GM23338 (cell line): ENCODE measurements around the gene ENTPD8. TPM values are rescaled to one million over a fixed set of nuclear protein-coding genes. Genes with fewer than 3 reads are reported as not detected.

Source experiments
- ATAC-seq: fragments of 200-7000 bp; cut with Tn5 transposase; 3 replicates; pipeline ENCODE4 v1.9.1; 2020
- DNase-seq: peaks from one replicate; pipeline ENCODE4 v3.0.0-alpha.2; 2015; ENCODE audit warnings: low spot score
- H2AFZ ChIP-seq: fragments of 200-600 bp; sonication (generic); 2 replicates; pipeline ENCODE4 v1.8.0; 2016; ENCODE audit warnings: antibody characterized with exemption, mild to moderate bottlenecking, moderate library complexity
- H3F3A ChIP-seq: fragments of 200-600 bp; sonication (generic); replicated peaks from 2 replicates; pipeline ENCODE4 v1.8.0; 2017; ENCODE audit warnings: antibody characterized with exemption, mixed run types, low read depth
- H3K27ac ChIP-seq: fragments of 200-600 bp; sonication (generic); 2 replicates; pipeline ENCODE4 v1.6.1; 2016; ENCODE audit warnings: low read depth
- H3K27me3 ChIP-seq: fragments of 200-600 bp; sonication (generic); 2 replicates; pipeline ENCODE4 v1.8.0; 2016; ENCODE audit warnings: mild to moderate bottlenecking, mixed run types, moderate library complexity; ENCODE audit not compliant: insufficient read depth
- H3K36me3 ChIP-seq: fragments of 200-600 bp; sonication (generic); 2 replicates; pipeline ENCODE4 v1.8.0; 2016; ENCODE audit warnings: mild to moderate bottlenecking; ENCODE audit not compliant: insufficient read depth
- H3K4me1 ChIP-seq: fragments of 200-600 bp; sonication (generic); 2 replicates; pipeline ENCODE4 v1.8.0; 2016; ENCODE audit warnings: mild to moderate bottlenecking, moderate library complexity; ENCODE audit not compliant: insufficient read depth
- H3K4me2 ChIP-seq: fragments of 200-600 bp; sonication (generic); 2 replicates; pipeline ENCODE4 v1.7.1; 2017; ENCODE audit warnings: mixed run types
- H3K4me3 ChIP-seq: fragments of 200-600 bp; sonication (generic); 2 replicates; pipeline ENCODE4 v1.6.1; 2016; ENCODE audit warnings: mixed run types
- H3K79me2 ChIP-seq: fragments of 200-600 bp; sonication (generic); replicated peaks from 2 replicates; pipeline ENCODE4 v1.8.0; 2017; ENCODE audit warnings: mild to moderate bottlenecking; ENCODE audit not compliant: insufficient read depth
- H3K9me2 ChIP-seq: fragments of 200-600 bp; sonication (generic); 2 replicates; pipeline ENCODE4 v1.8.0; 2017; ENCODE audit not compliant: insufficient read depth
- H4K20me1 ChIP-seq: fragments of 200-600 bp; sonication (generic); replicated peaks from 2 replicates; pipeline ENCODE4 v1.8.0; 2017; ENCODE audit warnings: mild to moderate bottlenecking; ENCODE audit not compliant: insufficient read depth
- H3K27ac Mint-ChIP-seq: 2 replicates; pipeline ENCODE4 v1.8.0; 2020; ENCODE audit warnings: inconsistent platforms, mild to moderate bottlenecking, moderate library complexity, mixed read lengths
- H3K27me3 Mint-ChIP-seq: 3 replicates; pipeline ENCODE4 v1.8.0; 2022; ENCODE audit warnings: low read depth, mild to moderate bottlenecking, moderate library complexity, mixed read lengths, inconsistent platforms; ENCODE audit not compliant: insufficient read depth, poor library complexity
- H3K36me3 Mint-ChIP-seq: 3 replicates; pipeline ENCODE4 v1.8.0; 2021; ENCODE audit warnings: low read depth, mild to moderate bottlenecking, inconsistent platforms, moderate library complexity, mixed read lengths
- H3K4me1 Mint-ChIP-seq: 3 replicates; pipeline ENCODE4 v1.8.0; 2020; ENCODE audit warnings: mild to moderate bottlenecking, inconsistent platforms, mixed read lengths
- H3K4me3 Mint-ChIP-seq: 3 replicates; pipeline ENCODE4 v1.8.0; 2021; ENCODE audit warnings: moderate library complexity, mild to moderate bottlenecking, inconsistent platforms, mixed read lengths
- H3K9me3 Mint-ChIP-seq: 3 replicates; pipeline ENCODE4 v1.8.0; 2020; ENCODE audit warnings: moderate library complexity, mild to moderate bottlenecking, inconsistent platforms, mixed read lengths
- CREB1 ChIP-seq: fragments of 250-450 bp; sonication (Bioruptor Pico); IDR thresholded peaks from 2 replicates; pipeline ENCODE4 v1.5.0; 2020; ENCODE audit warnings: low read depth, mild to moderate bottlenecking, moderate library complexity
- CTCF ChIP-seq, 2 experiments: fragments of 200-600 bp in 1 of 2; sonication (generic) in 1 of 2; conservative IDR thresholded peaks; 2 replicates each; pipeline versions ENCODE4 v1.5.1 to v1.6.1; 2016 to 2017; ENCODE audit warnings: antibody characterized with exemption in 2 of 2, low read depth in 2 of 2, mild to moderate bottlenecking in 2 of 2, moderate library complexity in 1 of 2
- ETS1 ChIP-seq: IDR thresholded peaks from 2 replicates; pipeline ENCODE4 v1.6.1; 2016; ENCODE audit warnings: antibody characterized with exemption
- EZH2 ChIP-seq: fragments of 200-600 bp; sonication (generic); IDR thresholded peaks from one replicate; pipeline ENCODE4 v1.8.0; 2017; ENCODE audit warnings: antibody characterized with exemption, mild to moderate bottlenecking, low read depth; ENCODE audit not compliant: unreplicated experiment
- JUNB ChIP-seq: IDR thresholded peaks from one replicate; pipeline ENCODE4 v1.6.1; 2016; ENCODE audit warnings: antibody characterized with exemption; ENCODE audit not compliant: unreplicated experiment
- NANOG ChIP-seq: IDR thresholded peaks from 2 replicates; pipeline ENCODE4 v1.6.1; 2016; ENCODE audit warnings: antibody characterized with exemption, borderline replicate concordance
- POLR2AphosphoS5 ChIP-seq: IDR thresholded peaks from 2 replicates; pipeline ENCODE4 v1.6.1; 2016; ENCODE audit warnings: antibody characterized with exemption, low read depth
- REST ChIP-seq: IDR thresholded peaks from one replicate; pipeline ENCODE4 v1.6.1; 2018; ENCODE audit warnings: antibody characterized with exemption; ENCODE audit not compliant: unreplicated experiment
- STAT1 ChIP-seq: IDR thresholded peaks from one replicate; pipeline ENCODE4 v1.6.1; 2016; ENCODE audit warnings: antibody characterized with exemption; ENCODE audit not compliant: unreplicated experiment
- ZNF114 ChIP-seq: fragments of 250-450 bp; sonication (Bioruptor Pico); IDR thresholded peaks from 2 replicates; pipeline ENCODE4 v1.5.0; 2020; ENCODE audit warnings: mild to moderate bottlenecking, moderate library complexity
- ZNF331 ChIP-seq: fragments of 250-450 bp; sonication (Bioruptor Pico); IDR thresholded peaks from 2 replicates; pipeline ENCODE4 v1.5.0; 2020; ENCODE audit warnings: low read depth, mild to moderate bottlenecking, moderate library complexity
- polyA plus RNA-seq: library from polyadenylated mRNA; unstranded; fragments of >200 nt; fragmentation: Nextera tagmentation; extraction: Ambion mirVana; gene quantifications from 2 replicates; pipeline ENCODE4 v1.2.1, GENCODE V29; 2016
- total RNA-seq: library from RNA; depleted of rRNA; stranded (reverse); fragments of >200 nt; shearing (Covaris generic); gene quantifications from 2 replicates; pipeline ENCODE4 v1.2.3, GENCODE V29; 2014

ENTPD8 gene
- total and polyA plus RNA-seq, 2 experiments from 2014 or later: 0.42 to 0.89 TPM

GRCh38 chr9:137460363-137461315 lies 19.5 kb upstream of the ENTPD8 start:
- no peaks in the 10 kb centered on the region; the same call in 1 of the 2 replicates for H4K20me1 ChIP-seq
- H3K4me2 ChIP-seq: no peak overlapping the region
- H3K79me2 ChIP-seq: no peaks in the 10 kb centered on the region
- H3K36me3 ChIP-seq: no peaks in the 10 kb centered on the region
- H3K27me3 Mint-ChIP-seq: peaks cover 6% of the 10 kb centered on the region
- H3K27ac ChIP-seq: no peak overlapping the region
- H3K9me2 ChIP-seq: no peaks in the 10 kb centered on the region
- H3K4me3 ChIP-seq: no peak overlapping the region
- TF ChIP-seq EZH2 (no peak), ZNF331 (no peak), CTCF (conservative IDR thresholded peaks at IDR 0.05; ENCODE audit: low read depth in 2 of 2) (no peak)
- DNase-seq (no peak), ATAC-seq (no peak)
- H2AFZ ChIP-seq: no peak overlapping the region
- H3F3A ChIP-seq: no peaks in the 10 kb centered on the region
- no peak overlapping the region for H3K4me3 Mint-ChIP-seq
- no peaks in the 10 kb centered on the region for H3K4me1 ChIP-seq
- H3K9me3 Mint-ChIP-seq: no peaks in the 10 kb centered on the region
- H3K36me3 Mint-ChIP-seq: peaks cover 3% of the 10 kb centered on the region; the same call in 1 of the 3 replicates
- no peak overlapping the region for H3K27ac Mint-ChIP-seq
- H3K4me1 Mint-ChIP-seq: peaks cover 2% of the 10 kb centered on the region; the same call in 2 of the 3 replicates
- H3K27me3 ChIP-seq: no peaks in the 10 kb centered on the region

GRCh38 chr9:137459601-137460362 lies 18.6 kb upstream of the ENTPD8 start:
- Mint-ChIP-seq H3K4me3 (peak overlapping the region; percentile 46; the same call in 2 of the 3 replicates), H3K27me3 (peaks cover 6% of the 10 kb centered on the region), H3K9me3 (no peaks in the 10 kb centered on the region), H3K36me3 (peaks cover 3% of the 10 kb centered on the region; the same call in 1 of the 3 replicates), H3K4me1 (peaks cover 3% of the 10 kb centered on the region; the same call in 2 of the 3 replicates), H3K27ac (no peak overlapping the region)
- no peaks in the 10 kb centered on the region for H3K9me2 ChIP-seq
- no peaks in the 10 kb centered on the region for H3K79me2 ChIP-seq
- H3F3A ChIP-seq: 0 out of 2 replicates have a peak, but pooled peaks cover 2% of the 10 kb centered on the region
- H3K36me3 ChIP-seq: no peaks in the 10 kb centered on the region
- H2AFZ ChIP-seq: peak overlapping the region; percentile 99
- peak overlapping the region; percentile 71; the same call in 1 of the 2 replicates for H3K4me3 ChIP-seq
- no peak overlapping the region for H3K27ac ChIP-seq
- DNase-seq: no peak
- no peak for ATAC-seq
- no peaks in the 10 kb centered on the region for H3K27me3 ChIP-seq
- no peaks in the 10 kb centered on the region; the same call in 1 of the 2 replicates for H4K20me1 ChIP-seq
- peaks cover 2% of the 10 kb centered on the region; the same call in 1 of the 2 replicates for H3K4me1 ChIP-seq
- H3K4me2 ChIP-seq: no peak overlapping the region
- no peak for TF ChIP-seq EZH2
- no peak for TF ChIP-seq NANOG
- no peak for TF ChIP-seq JUNB
- no peak for TF ChIP-seq ETS1
- TF ChIP-seq STAT1: no peak
- no peak for TF ChIP-seq POLR2AphosphoS5
- no peak for TF ChIP-seq ZNF331
- TF ChIP-seq CREB1 (CRISPR knock-in tag): no peak
- no peak for TF ChIP-seq ZNF114 (CRISPR knock-in tag)
- TF ChIP-seq REST: no peak
- no peak for TF ChIP-seq CTCF (conservative IDR thresholded peaks at IDR 0.05; ENCODE audit: low read depth in 2 of 2)
